A673 (cell line): ENCODE results near the gene TRAF5.

Source experiments
- EZH2 ChIP-seq: fragments of 200-600 bp; sonication (generic); IDR thresholded peaks from 2 replicates; pipeline ENCODE4 v1.6.1; 2017; ENCODE audit warnings: borderline replicate concordance, low read depth, mild to moderate bottlenecking, mixed read lengths, antibody characterized with exemption, low read length; ENCODE audit not compliant: poor library complexity, severe bottlenecking
- TF ChIP-seq, protein P1 (sequence below): fragments of 300-800, 200-600 bp; sonication (generic); conservative IDR thresholded peaks from 2 replicates; pipeline ENCODE4 v1.5.1; 2017; ENCODE audit warnings: low read depth, mild to moderate bottlenecking, antibody characterized with exemption, low read length, moderate library complexity, mixed read lengths

DNA sequence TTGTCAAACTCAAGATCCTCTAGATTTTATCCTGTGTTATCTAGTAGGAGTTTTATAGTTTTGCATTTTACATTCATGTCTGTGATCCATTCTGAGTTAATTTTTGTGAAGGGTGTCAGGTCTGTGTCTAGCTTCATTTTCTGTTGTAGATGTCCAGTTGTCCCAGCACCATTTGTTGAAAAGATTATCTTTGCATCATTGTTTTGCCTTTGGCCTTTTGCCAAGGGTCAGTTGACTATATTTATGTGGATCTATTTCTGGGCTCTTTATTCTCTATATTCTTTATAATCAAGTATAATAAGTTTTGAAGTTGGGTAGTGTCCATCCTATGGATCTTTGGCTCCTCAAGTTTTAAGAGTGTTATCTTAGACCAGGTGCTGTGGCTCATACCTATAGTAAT, 21.9 kb downstream of the TRAF5 start:
- TF ChIP-seq, protein P1, sequence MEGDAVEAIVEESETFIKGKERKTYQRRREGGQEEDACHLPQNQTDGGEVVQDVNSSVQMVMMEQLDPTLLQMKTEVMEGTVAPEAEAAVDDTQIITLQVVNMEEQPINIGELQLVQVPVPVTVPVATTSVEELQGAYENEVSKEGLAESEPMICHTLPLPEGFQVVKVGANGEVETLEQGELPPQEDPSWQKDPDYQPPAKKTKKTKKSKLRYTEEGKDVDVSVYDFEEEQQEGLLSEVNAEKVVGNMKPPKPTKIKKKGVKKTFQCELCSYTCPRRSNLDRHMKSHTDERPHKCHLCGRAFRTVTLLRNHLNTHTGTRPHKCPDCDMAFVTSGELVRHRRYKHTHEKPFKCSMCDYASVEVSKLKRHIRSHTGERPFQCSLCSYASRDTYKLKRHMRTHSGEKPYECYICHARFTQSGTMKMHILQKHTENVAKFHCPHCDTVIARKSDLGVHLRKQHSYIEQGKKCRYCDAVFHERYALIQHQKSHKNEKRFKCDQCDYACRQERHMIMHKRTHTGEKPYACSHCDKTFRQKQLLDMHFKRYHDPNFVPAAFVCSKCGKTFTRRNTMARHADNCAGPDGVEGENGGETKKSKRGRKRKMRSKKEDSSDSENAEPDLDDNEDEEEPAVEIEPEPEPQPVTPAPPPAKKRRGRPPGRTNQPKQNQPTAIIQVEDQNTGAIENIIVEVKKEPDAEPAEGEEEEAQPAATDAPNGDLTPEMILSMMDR = no peak
- no peak for TF ChIP-seq EZH2
